Stimulated activated CD4-positive, alpha-beta T cell treated with anti-CD3 and anti-CD28 coated beads, Interleukin-2, amount 100 ng/mL, for 24 hours (primary cell): Measurements from ENCODE around the gene ECT2L.

Experiments
- DNase-seq, 2 donors: peaks; one replicate each; pipeline ENCODE4 v3.0.0-alpha.2; 2020

Gene ECT2L

DNA sequence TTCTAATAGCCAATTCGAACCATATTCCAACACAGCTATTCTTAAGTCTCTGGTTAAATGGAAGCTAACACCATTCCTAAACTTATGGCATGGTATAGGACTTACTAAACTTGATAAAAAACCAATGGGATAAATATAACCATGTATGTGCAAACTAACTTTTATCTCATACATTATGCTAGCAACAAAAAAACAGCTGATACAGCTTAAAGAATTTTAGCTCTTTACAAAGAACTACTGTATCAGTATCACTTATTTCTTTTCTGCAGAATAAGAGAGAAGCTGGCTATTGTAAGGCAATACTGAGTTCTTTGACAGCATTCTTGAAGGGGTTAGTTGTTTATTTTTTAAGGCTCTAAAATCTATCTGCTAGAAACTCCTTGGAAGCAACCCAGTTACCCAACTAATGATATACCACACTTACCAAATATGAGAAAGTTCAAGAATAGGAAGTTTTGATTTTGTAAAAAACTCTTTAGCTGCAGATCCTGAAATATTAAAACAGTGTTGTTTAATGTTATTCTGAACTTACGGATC, 147.3 kb downstream of the ECT2L start:
- DNase-seq: no peak

DNA sequence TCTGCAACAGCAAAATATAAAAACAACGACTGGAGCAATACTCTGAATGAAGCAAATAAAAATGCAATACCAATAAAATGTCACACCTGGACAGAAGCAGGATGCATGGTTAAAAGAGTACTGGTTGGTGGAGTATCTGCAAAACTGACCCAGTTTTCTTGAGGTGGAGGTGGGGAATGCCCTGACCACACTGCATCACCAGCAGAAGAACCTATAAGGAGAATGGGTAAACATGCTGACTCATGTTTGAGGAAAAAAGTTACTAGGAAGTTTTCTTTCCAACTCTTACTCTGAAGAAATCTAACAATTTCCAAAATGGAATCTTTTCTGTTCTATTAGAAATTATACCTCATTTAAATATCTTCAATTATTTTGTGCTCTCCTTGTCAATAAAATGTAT, 148.5 kb downstream of the ECT2L start:
- no peak for DNase-seq

DNA sequence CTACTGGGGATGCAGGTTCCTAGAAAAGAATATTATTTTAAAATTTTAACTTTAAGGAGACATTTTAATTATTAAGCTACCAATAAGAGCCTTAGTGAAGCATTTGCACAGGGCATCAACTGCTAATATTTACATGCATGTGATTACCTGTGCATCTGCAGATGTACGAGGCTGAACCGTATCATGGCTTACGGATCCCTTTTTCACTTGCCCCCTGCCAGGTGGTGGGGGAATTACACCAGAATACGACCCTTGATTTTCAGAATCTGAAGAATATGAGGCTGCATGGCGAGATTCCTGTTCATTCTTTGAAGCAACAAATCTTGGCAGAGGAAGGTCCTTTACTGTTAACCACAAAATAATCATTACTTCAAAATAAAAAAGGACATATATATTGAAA, 149.5 kb downstream of the ECT2L start:
- DNase-seq: no peak

DNA sequence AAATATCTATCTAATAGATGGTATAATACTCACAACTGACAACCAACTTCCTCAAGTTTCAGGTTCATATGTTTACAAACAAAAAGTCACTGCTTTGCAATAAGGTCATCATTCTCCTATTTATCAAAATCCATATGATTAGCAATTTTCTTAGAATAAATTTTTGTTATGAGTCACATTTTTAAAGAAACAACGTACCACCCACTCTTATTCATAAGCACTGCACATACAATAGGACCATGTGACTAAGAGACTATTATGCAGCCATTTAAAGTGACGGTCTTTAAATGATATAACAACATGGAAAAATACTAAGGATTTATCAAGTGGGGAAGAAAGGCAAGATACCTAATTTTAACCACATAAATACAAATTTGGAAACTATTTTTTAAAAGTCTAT, 152.1 kb downstream of the ECT2L start:
- DNase-seq: no peak

DNA sequence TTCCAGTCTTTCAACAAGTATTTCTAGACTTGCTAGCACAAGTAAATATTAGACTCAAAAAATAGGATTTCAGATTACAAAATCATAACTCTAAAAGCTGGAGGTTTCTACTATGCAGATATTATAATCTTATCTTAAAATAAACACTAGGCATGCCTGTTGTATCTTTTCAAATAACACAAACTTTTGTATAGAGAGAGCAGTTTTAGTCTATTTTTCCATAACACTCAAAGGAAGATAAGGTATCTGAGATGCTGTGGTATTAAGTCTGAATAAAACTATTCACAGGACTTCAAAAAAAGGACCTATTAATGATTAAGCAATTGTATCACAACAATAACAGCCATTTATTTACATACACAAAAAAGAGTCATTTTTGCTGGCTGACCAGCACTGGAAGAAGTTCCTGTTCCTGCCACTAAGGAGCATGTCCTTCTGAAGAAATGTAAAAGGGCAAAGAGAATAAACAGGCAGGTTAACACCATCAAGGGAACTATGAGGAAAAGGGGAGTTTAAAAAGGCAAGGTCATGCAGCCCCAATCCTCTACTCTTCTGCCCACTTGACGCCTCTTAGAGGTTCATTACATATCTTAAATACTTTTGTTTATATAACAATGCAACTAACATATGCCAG, 152.8 kb downstream of the ECT2L start:
- DNase-seq: no peak

DNA sequence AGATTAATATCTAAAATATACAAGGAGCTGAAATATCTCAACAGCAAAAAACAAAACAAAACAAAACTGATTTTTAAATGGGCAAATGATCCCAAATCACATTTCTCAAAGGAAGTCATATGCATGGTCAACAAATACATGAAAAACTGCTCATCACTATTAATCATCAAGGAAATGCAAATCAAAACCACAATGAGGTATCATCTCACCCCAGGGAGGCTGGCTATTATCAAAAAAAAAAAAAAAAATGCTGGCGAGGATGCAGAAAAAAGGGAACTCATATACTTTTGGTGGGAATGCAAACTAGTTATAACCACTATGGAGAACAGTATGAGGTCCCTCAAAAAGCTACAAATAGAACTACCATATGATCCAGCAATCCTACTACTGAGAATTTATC, 157.6 kb downstream of the ECT2L start:
- DNase-seq: no peak
